ENCODE data around the gene INVS.
"Not testable (repeated sequence)": the region's sequence is repeated elsewhere in the genome, so short reads cannot be mapped to it uniquely, and the experiment has no call there.

DNA sequence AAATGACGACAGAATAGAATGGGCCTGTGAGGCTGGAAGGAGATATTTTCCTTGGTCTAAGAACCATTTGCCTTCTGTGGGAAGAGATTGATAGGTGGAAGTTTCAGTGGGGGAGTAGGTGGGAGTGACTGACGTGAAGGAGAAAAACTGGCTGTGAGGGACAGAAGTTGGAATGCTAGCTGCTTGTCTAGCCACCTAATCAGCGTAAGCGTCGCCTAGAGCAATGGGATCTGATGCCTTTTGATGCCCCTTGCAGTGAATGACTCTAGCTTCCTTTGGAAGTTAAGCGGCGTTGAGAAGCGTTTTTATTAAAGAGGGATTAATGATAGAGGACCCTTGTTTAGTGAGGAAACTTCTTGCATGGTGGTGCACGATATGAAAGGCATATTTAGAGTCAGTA lies 42.8 kb downstream of the INVS start:
- TF ChIP-seq YY1 (IDR thresholded peaks at IDR 0.05); RAD21 (IDR thresholded peaks at IDR 0.05); TAF1 (conservative IDR thresholded peaks at IDR 0.05); JUND (IDR thresholded peaks at IDR 0.05); SP1 (IDR thresholded peaks at IDR 0.05); RXRA (IDR thresholded peaks at IDR 0.05); GABPA (IDR thresholded peaks at IDR 0.05 in 1 of 2, conservative IDR thresholded peaks at IDR 0.05 in 1 of 2); HNF4A (conservative IDR thresholded peaks at IDR 0.05): not testable (repeated sequence)
- TF ChIP-seq, protein P1, sequence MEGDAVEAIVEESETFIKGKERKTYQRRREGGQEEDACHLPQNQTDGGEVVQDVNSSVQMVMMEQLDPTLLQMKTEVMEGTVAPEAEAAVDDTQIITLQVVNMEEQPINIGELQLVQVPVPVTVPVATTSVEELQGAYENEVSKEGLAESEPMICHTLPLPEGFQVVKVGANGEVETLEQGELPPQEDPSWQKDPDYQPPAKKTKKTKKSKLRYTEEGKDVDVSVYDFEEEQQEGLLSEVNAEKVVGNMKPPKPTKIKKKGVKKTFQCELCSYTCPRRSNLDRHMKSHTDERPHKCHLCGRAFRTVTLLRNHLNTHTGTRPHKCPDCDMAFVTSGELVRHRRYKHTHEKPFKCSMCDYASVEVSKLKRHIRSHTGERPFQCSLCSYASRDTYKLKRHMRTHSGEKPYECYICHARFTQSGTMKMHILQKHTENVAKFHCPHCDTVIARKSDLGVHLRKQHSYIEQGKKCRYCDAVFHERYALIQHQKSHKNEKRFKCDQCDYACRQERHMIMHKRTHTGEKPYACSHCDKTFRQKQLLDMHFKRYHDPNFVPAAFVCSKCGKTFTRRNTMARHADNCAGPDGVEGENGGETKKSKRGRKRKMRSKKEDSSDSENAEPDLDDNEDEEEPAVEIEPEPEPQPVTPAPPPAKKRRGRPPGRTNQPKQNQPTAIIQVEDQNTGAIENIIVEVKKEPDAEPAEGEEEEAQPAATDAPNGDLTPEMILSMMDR (IDR thresholded peaks at IDR 0.05; ENCODE audit: low read depth, low read length, missing input control) = not testable (repeated sequence)
- TF ChIP-seq, protein P2, sequence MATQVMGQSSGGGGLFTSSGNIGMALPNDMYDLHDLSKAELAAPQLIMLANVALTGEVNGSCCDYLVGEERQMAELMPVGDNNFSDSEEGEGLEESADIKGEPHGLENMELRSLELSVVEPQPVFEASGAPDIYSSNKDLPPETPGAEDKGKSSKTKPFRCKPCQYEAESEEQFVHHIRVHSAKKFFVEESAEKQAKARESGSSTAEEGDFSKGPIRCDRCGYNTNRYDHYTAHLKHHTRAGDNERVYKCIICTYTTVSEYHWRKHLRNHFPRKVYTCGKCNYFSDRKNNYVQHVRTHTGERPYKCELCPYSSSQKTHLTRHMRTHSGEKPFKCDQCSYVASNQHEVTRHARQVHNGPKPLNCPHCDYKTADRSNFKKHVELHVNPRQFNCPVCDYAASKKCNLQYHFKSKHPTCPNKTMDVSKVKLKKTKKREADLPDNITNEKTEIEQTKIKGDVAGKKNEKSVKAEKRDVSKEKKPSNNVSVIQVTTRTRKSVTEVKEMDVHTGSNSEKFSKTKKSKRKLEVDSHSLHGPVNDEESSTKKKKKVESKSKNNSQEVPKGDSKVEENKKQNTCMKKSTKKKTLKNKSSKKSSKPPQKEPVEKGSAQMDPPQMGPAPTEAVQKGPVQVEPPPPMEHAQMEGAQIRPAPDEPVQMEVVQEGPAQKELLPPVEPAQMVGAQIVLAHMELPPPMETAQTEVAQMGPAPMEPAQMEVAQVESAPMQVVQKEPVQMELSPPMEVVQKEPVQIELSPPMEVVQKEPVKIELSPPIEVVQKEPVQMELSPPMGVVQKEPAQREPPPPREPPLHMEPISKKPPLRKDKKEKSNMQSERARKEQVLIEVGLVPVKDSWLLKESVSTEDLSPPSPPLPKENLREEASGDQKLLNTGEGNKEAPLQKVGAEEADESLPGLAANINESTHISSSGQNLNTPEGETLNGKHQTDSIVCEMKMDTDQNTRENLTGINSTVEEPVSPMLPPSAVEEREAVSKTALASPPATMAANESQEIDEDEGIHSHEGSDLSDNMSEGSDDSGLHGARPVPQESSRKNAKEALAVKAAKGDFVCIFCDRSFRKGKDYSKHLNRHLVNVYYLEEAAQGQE (IDR thresholded peaks at IDR 0.05) = not testable (repeated sequence)
- TF ChIP-seq, protein P3, sequence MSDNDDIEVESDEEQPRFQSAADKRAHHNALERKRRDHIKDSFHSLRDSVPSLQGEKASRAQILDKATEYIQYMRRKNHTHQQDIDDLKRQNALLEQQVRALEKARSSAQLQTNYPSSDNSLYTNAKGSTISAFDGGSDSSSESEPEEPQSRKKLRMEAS (IDR thresholded peaks at IDR 0.05) = not testable (repeated sequence)

Measured in liver (tissue), 3 donors.